AG04449 (cell line): Measurements from ENCODE around the gene IRF1.

Experiments
- CTCF ChIA-PET: fragments of 350-600 bp; formaldehyde crosslinking; extraction: SDS; loops from one replicate; lab custom pipeline; 2021; ENCODE audit warnings: antibody characterized with exemption; lab: Yijun Ruan, JAX
- POLR2A ChIA-PET: fragments of 400-600, 350-600 bp; formaldehyde crosslinking; extraction: SDS; loops from one replicate; lab custom pipeline; 2020; ENCODE audit warnings: antibody characterized with exemption, inconsistent platforms; lab: Yijun Ruan, JAX
- DNase-seq: peaks from one replicate; pipeline ENCODE4 v3.0.0-alpha.2; 2010; ENCODE audit warnings: low read depth, low spot score
- H3K4me3 ChIP-seq: 2 replicates; pipeline ENCODE4 v1.5.1; 2011; ENCODE audit warnings: low read depth, mild to moderate bottlenecking, control low read depth, low read length
- CTCF ChIP-seq: IDR thresholded peaks from one replicate; pipeline ENCODE4 v1.5.1; 2011; ENCODE audit warnings: mild to moderate bottlenecking, moderate library complexity, low read length, control low read depth, inconsistent platforms; ENCODE audit not compliant: insufficient read depth; ENCODE audit errors: missing control alignments

The IRF1 gene

GRCh38 chr5:132434416-132435286 is 55.9 kb downstream of the IRF1 start:
- TF ChIP-seq CTCF: no peak
- ChIA-PET POLR2A (interaction anchor here (1.5 kb wide), 1 partner anchor 9 kb away, joined by 5 read pairs; no protein-coding TSS in a partner anchor), CTCF (interaction anchor here (1.0 to 1.3 kb wide), 2 partner anchors 11 to 48 kb away, joined by 3 to 4 read pairs; no protein-coding TSS in a partner anchor)
- no peak for DNase-seq
- no peak overlapping the region for H3K4me3 ChIP-seq

GRCh38 chr5:132433141-132433540 is 57.4 kb downstream of the IRF1 start:
- POLR2A ChIA-PET: interaction anchor here (1.5 kb wide), 1 partner anchor 8 kb away, joined by 5 read pairs; no protein-coding TSS in a partner anchor
- DNase-seq: no peak
- TF ChIP-seq CTCF: no peak
- CTCF ChIA-PET: interaction anchor here (1.2 to 1.4 kb wide), 2 partner anchors 12 to 58 kb away, joined by 3 read pairs; partner anchors contain the start of gene IRF1
- H3K4me3 ChIP-seq: no peak overlapping the region

- CTCF ChIA-PET: interaction anchor here (1.4 to 1.7 kb wide), 2 partner anchors 11 to 69 kb away, joined by 4 to 6 read pairs; no protein-coding TSS in a partner anchor
- POLR2A ChIA-PET: no interaction called here
- no peak for TF ChIP-seq CTCF
- no peak overlapping the region for H3K4me3 ChIP-seq
- DNase-seq: no peak
Measured at GRCh38 chr5:132431632-132432031, 58.9 kb downstream of the IRF1 start.
